Skin epidermis (tissue), 12 donors: ENCODE data around the gene DDB1.

Source experiments
- H3K27ac ChIP-seq, 21 experiments: fragments of 200-600 bp; sonication (generic) in 11 of 21; one replicate each; pipeline ENCODE4 v1.5.0; 2020; ENCODE audit warnings: mild to moderate bottlenecking in 3 of 21, inconsistent platforms in 2 of 21, moderate library complexity in 2 of 21
- H3K4me3 ChIP-seq, 7 experiments: fragments of 200-600 bp; sonication (generic) in 2 of 7; one replicate each; pipeline ENCODE4 v1.5.0; 2020; ENCODE audit warnings: inconsistent platforms in 2 of 7, mild to moderate bottlenecking in 2 of 7, moderate library complexity in 1 of 7

The DDB1 gene

GRCh38 chr11:61357894-61358239 is 25.0 kb upstream of the DDB1 start:
- Histone ChIP-seq H3K27ac (peak overlapping the region in 14 of 21 experiments; percentile 0 to 100 (median 52)), H3K4me3 (no peak overlapping the region)

- Histone ChIP-seq H3K4me3 (no peak overlapping the region), H3K27ac (peak overlapping the region in 15 of 21 experiments; percentile 0 to 100 (median 55))
These were observed 24.5 kb upstream of the DDB1 start for GRCh38 chr11:61357233-61357893.

- Histone ChIP-seq H3K4me3 (no peak overlapping the region), H3K27ac (peak overlapping the region in 14 of 21 experiments; percentile 5 to 100 (median 48))
These were observed 23.8 kb upstream of the DDB1 start for GRCh38 chr11:61356706-61357105.

- H3K27ac ChIP-seq: peak overlapping the region in 3 of 21 experiments; percentile 31 to 54 (median 32)
- no peak overlapping the region for H3K4me3 ChIP-seq
These were observed 21.3 kb upstream of the DDB1 start for GRCh38 chr11:61354208-61354607.

- Histone ChIP-seq H3K27ac (peak overlapping the region in 6 of 21 experiments; percentile 6 to 54 (median 32)), H3K4me3 (no peak overlapping the region)
These were observed 20.5 kb upstream of the DDB1 start for GRCh38 chr11:61353131-61354067.

GRCh38 chr11:61352038-61352437 is 19.1 kb upstream of the DDB1 start:
- Histone ChIP-seq H3K4me3 (no peak overlapping the region), H3K27ac (no peak overlapping the region)

- Histone ChIP-seq H3K27ac (peak overlapping the region in 2 of 21 experiments; percentile 26 to 48), H3K4me3 (no peak overlapping the region)
These were observed 17.9 kb upstream of the DDB1 start for GRCh38 chr11:61350803-61351202.

- H3K4me3 ChIP-seq: no peak overlapping the region
- H3K27ac ChIP-seq: peak overlapping the region in 4 of 21 experiments; percentile 5 to 48 (median 16)
These were observed 17.4 kb upstream of the DDB1 start for GRCh38 chr11:61350336-61350735.

GRCh38 chr11:61349916-61350315 is 17.0 kb upstream of the DDB1 start:
- H3K27ac ChIP-seq: peak overlapping the region in 3 of 21 experiments; percentile 5 to 48 (median 8)
- H3K4me3 ChIP-seq: no peak overlapping the region

GRCh38 chr11:61349189-61349751 is 16.4 kb upstream of the DDB1 start:
- Histone ChIP-seq H3K4me3 (no peak overlapping the region), H3K27ac (peak overlapping the region in 5 of 21 experiments; percentile 5 to 70 (median 21))

- Histone ChIP-seq H3K4me3 (no peak overlapping the region), H3K27ac (peak overlapping the region in 8 of 21 experiments; percentile 13 to 77 (median 24))
These were observed 15.1 kb upstream of the DDB1 start for GRCh38 chr11:61347916-61348461.

- Histone ChIP-seq H3K27ac (peak overlapping the region in 15 of 21 experiments; percentile 1 to 77 (median 65)), H3K4me3 (no peak overlapping the region)
These were observed 13.3 kb upstream of the DDB1 start for GRCh38 chr11:61345954-61346843.

- no peak overlapping the region for H3K4me3 ChIP-seq
- H3K27ac ChIP-seq: peak overlapping the region in 14 of 21 experiments; percentile 1 to 77 (median 66)
These were observed 12.3 kb upstream of the DDB1 start for GRCh38 chr11:61345170-61345610.

GRCh38 chr11:61343792-61344745 is 11.2 kb upstream of the DDB1 start:
- peak overlapping the region in 6 of 21 experiments; percentile 8 to 77 (median 69) for H3K27ac ChIP-seq

GRCh38 chr11:61342207-61342803 is 9.4 kb upstream of the DDB1 start:
- H3K27ac ChIP-seq: no peak overlapping the region

More at GRCh38 chr11:61343792-61344745, 11.2 kb upstream of the DDB1 start:
- H3K4me3 ChIP-seq: no peak overlapping the region

GRCh38 chr11:61341706-61342105 is 8.8 kb upstream of the DDB1 start:
- no peak overlapping the region for H3K4me3 ChIP-seq
- no peak overlapping the region for H3K27ac ChIP-seq

More at GRCh38 chr11:61342207-61342803, 9.4 kb upstream of the DDB1 start:
- no peak overlapping the region for H3K4me3 ChIP-seq

GRCh38 chr11:61340979-61341378 is 8.1 kb upstream of the DDB1 start:
- Histone ChIP-seq H3K27ac (no peak overlapping the region), H3K4me3 (no peak overlapping the region)
